HCT116 (cell line): ENCODE results near the gene CCDC158. TPM values are rescaled to one million over a fixed set of nuclear protein-coding genes. Genes with fewer than 3 reads are reported as not detected.

Experiments
- ATAC-seq: fragments of 200-7000 bp; cut with Tn5 transposase; 2 replicates; pipeline ENCODE4 v1.9.1; 2020; ENCODE audit warnings: mild to moderate bottlenecking, moderate library complexity
- BruUV-seq: library from RNA; stranded (reverse); fragments of 400-500 nt; replicated peaks from 2 replicates; lab custom pipeline; 2021; lab: Mats Ljungman, UMichigan
- CTCF ChIA-PET: fragments of 300-600 bp; sonication (Branson Sonifier 250); formaldehyde crosslinking; loops from one replicate; lab custom pipeline; 2021; ENCODE audit warnings: antibody characterized with exemption; lab: Charles Lee
- POLR2A ChIA-PET: fragments of 300-600, 350-600 bp; sonication (Branson Sonifier 250); formaldehyde crosslinking; loops from one replicate; lab custom pipeline; 2021; ENCODE audit warnings: antibody characterized with exemption; lab: Charles Lee
- RAD21 ChIA-PET, 2 experiments: fragments of 300-600 bp; sonication (Branson Sonifier 250); formaldehyde crosslinking; loops; one replicate each; lab custom pipeline; 2023; ENCODE audit warnings: low total read pairs in 2 of 2; ENCODE audit not compliant: uncharacterized antibody in 2 of 2, unreplicated experiment in 2 of 2, low non-redundant PET in 1 of 2; lab: Charles Lee
- DNase-seq: peaks from one replicate; pipeline ENCODE4 v3.0.0-alpha.2; 2010; ENCODE audit warnings: low read depth, low spot score
- H2AFZ ChIP-seq: fragments of 200-600 bp; shearing (Covaris generic), sonication (generic); 2 replicates; pipeline ENCODE4 v1.6.1; 2017; ENCODE audit warnings: low read depth, mixed run types, mixed read lengths, antibody characterized with exemption, low read length; ENCODE audit not compliant: poor library complexity, severe bottlenecking
- H3K27ac ChIP-seq: 2 replicates; pipeline ENCODE4 v1.5.1; 2012; ENCODE audit warnings: low read depth, low read length
- H3K27me3 ChIP-seq: fragments of 200-600 bp; sonication (generic); 2 replicates; pipeline ENCODE4 v1.6.1; 2016; ENCODE audit warnings: mixed run types, low read length, mixed read lengths; ENCODE audit not compliant: insufficient read depth
- H3K36me3 ChIP-seq, 2 experiments: fragments of 200-500 bp in 1 of 2; fragments of 200-600 bp in 1 of 2; sonication (Bioruptor generic) in 1 of 2; sonication (generic) in 1 of 2; 2 replicates each; pipeline versions ENCODE4 v1.5.1 to v1.6.1; 2014 to 2016; ENCODE audit warnings: low read length in 2 of 2, inconsistent platforms in 1 of 2, mixed read lengths in 1 of 2, mixed run types in 1 of 2; ENCODE audit not compliant: insufficient read depth in 2 of 2, control insufficient read depth in 1 of 2
- H3K4me1 ChIP-seq, 2 experiments: fragments of 200-600 bp in 1 of 2; sonication (generic) in 1 of 2; 2 replicates each; pipeline versions ENCODE4 v1.5.1 to v1.6.1; 2012 to 2017; ENCODE audit warnings: low read length in 2 of 2, inconsistent platforms in 1 of 2, mild to moderate bottlenecking in 1 of 2, mixed read lengths in 1 of 2, mixed run types in 1 of 2, moderate library complexity in 1 of 2; ENCODE audit not compliant: insufficient read depth in 2 of 2, control insufficient read depth in 1 of 2
- H3K4me2 ChIP-seq: fragments of 200-600 bp; sonication (generic); 2 replicates; pipeline ENCODE4 v1.6.1; 2017; ENCODE audit warnings: mixed run types, low read length, mixed read lengths
- H3K4me3 ChIP-seq, 2 experiments: fragments of 200-600 bp in 1 of 2; sonication (generic) in 1 of 2; replicated peaks in 1 of 2; 2 replicates each; pipeline ENCODE4 v1.5.1; 2011 to 2016; ENCODE audit warnings: low read length in 2 of 2, control low read depth in 1 of 2, low read depth in 1 of 2, mild to moderate bottlenecking in 1 of 2, mixed read lengths in 1 of 2, mixed run types in 1 of 2
- H3K79me2 ChIP-seq: fragments of 200-600 bp; sonication (generic); 2 replicates; pipeline ENCODE4 v1.6.1; 2017; ENCODE audit warnings: mild to moderate bottlenecking, mixed run types, low read length, moderate library complexity, mixed read lengths; ENCODE audit not compliant: insufficient read depth
- H3K9ac ChIP-seq: fragments of 200-600 bp; sonication (generic); 2 replicates; pipeline ENCODE4 v1.6.1; 2016; ENCODE audit warnings: low read length, mixed read lengths
- H3K9me2 ChIP-seq: fragments of 200-600 bp; sonication (generic), shearing (Covaris generic); 2 replicates; pipeline ENCODE4 v1.6.1; 2017; ENCODE audit warnings: mixed run types, mild to moderate bottlenecking, moderate library complexity; ENCODE audit not compliant: insufficient read depth
- H3K9me3 ChIP-seq, 2 experiments: fragments of 200-500 bp in 1 of 2; fragments of 200-600 bp in 1 of 2; sonication (Bioruptor generic) in 1 of 2; sonication (generic) in 1 of 2; 2 replicates each; pipeline ENCODE4 v1.6.1; 2014 to 2017; ENCODE audit warnings: low read length in 2 of 2, mixed read lengths in 2 of 2, inconsistent platforms in 1 of 2, low read depth in 1 of 2, mild to moderate bottlenecking in 1 of 2, mixed run types in 1 of 2, moderate library complexity in 1 of 2; ENCODE audit not compliant: control insufficient read depth in 1 of 2, insufficient read depth in 1 of 2
- H4K20me1 ChIP-seq: fragments of 200-600 bp; sonication (generic), shearing (Covaris generic); 2 replicates; pipeline ENCODE4 v1.6.1; 2017; ENCODE audit warnings: mixed run types, mild to moderate bottlenecking, moderate library complexity; ENCODE audit not compliant: insufficient read depth
- ATF3 ChIP-seq: IDR thresholded peaks from 2 replicates; pipeline ENCODE4 v1.6.1; 2012
- CBX3 ChIP-seq: IDR thresholded peaks from 2 replicates; pipeline ENCODE4 v1.6.1; 2012; ENCODE audit warnings: low read depth
- CEBPB ChIP-seq: IDR thresholded peaks from 2 replicates; pipeline ENCODE4 v1.6.1; 2012; ENCODE audit warnings: low read depth
- CTCF ChIP-seq, 3 experiments: fragments of 200-600 bp in 1 of 3; sonication (generic) in 1 of 3; IDR thresholded peaks in 2 of 3; conservative IDR thresholded peaks in 1 of 3; 2 replicates each; pipeline ENCODE4 v1.5.1; 2012 to 2017; ENCODE audit warnings: low read depth in 2 of 3, low read length in 2 of 3, antibody characterized with exemption in 1 of 3, borderline replicate concordance in 1 of 3, control low read depth in 1 of 3, mild to moderate bottlenecking in 1 of 3, mixed read lengths in 1 of 3, mixed run types in 1 of 3, moderate library complexity in 1 of 3; ENCODE audit not compliant: insufficient read depth in 1 of 3
- EGR1 ChIP-seq: IDR thresholded peaks from 2 replicates; pipeline ENCODE4 v1.6.1; 2012; ENCODE audit warnings: low read depth
- ELF1 ChIP-seq: IDR thresholded peaks from 2 replicates; pipeline ENCODE4 v1.6.1; 2012; ENCODE audit warnings: low read depth, borderline replicate concordance
- EZH2phosphoT487 ChIP-seq: fragments of 200-600 bp; IDR thresholded peaks from 2 replicates; pipeline ENCODE4 v1.6.1; 2018; ENCODE audit warnings: antibody characterized with exemption, borderline replicate concordance
- FOSL1 ChIP-seq: IDR thresholded peaks from 2 replicates; pipeline ENCODE4 v1.6.1; 2012; ENCODE audit warnings: low read depth
- JUND ChIP-seq: IDR thresholded peaks from 2 replicates; pipeline ENCODE4 v1.6.1; 2012
- MAX ChIP-seq: IDR thresholded peaks from 2 replicates; pipeline ENCODE4 v1.6.1; 2012
- POLR2A ChIP-seq: IDR thresholded peaks from 2 replicates; pipeline ENCODE4 v1.7.0; 2011; ENCODE audit warnings: borderline replicate concordance; ENCODE audit not compliant: insufficient read depth, insufficient read length; ENCODE audit errors: extremely low read depth
- POLR2AphosphoS5 ChIP-seq: IDR thresholded peaks from 2 replicates; pipeline ENCODE4 v1.6.1; 2011; ENCODE audit warnings: mild to moderate bottlenecking, low read depth, low read length, moderate library complexity
- RAD21 ChIP-seq: IDR thresholded peaks from 2 replicates; pipeline ENCODE4 v1.6.1; 2012; ENCODE audit warnings: low read depth, mild to moderate bottlenecking
- REST ChIP-seq: IDR thresholded peaks from 2 replicates; pipeline ENCODE4 v1.6.1; 2012; ENCODE audit warnings: low read depth
- TCF7L2 ChIP-seq: IDR thresholded peaks from 2 replicates; pipeline ENCODE4 v1.7.0; 2011; ENCODE audit warnings: borderline replicate concordance, inconsistent platforms; ENCODE audit not compliant: insufficient read depth, insufficient read length; ENCODE audit errors: extremely low read depth
- ZFX ChIP-seq: fragments of 450-650 bp; IDR thresholded peaks from 2 replicates; pipeline ENCODE4 v1.6.1; 2017
- intact Hi-C: fragments of 100-400 bp; cut with micrococcal nuclease; formaldehyde crosslinking; loops from 2 replicates; pipeline ENCODE4 v1.10.0; 2022
- total RNA-seq: library from RNA; stranded (reverse); gene quantifications from one replicate; pipeline ENCODE4 v1.2.1, GENCODE V29; 2021; ENCODE audit not compliant: unreplicated experiment
- TF ChIP-seq, protein P1 (sequence below): IDR thresholded peaks from 2 replicates; pipeline ENCODE4 v1.6.1; 2011; ENCODE audit warnings: mild to moderate bottlenecking, low read length, moderate library complexity; ENCODE audit not compliant: insufficient replicate concordance; ENCODE audit errors: extremely low read depth

CCDC158 gene
- total RNA-seq, 1 experiment from 2014 or later: not detected

GRCh38 chr4:76407440-76408119, 13.4 kb downstream of the CCDC158 start:
- H3K27me3 ChIP-seq: no peaks in the 10 kb centered on the region
- H3K9me3 ChIP-seq: no peaks in the 10 kb centered on the region
- H3K79me2 ChIP-seq: no peaks in the 10 kb centered on the region
- H3K4me2 ChIP-seq: no peak overlapping the region
- H3K4me3 ChIP-seq: no peak overlapping the region
- ChIA-PET POLR2A (no interaction called here), CTCF (no interaction called here), RAD21 (no interaction called here)
- ATAC-seq: no peak
- TF ChIP-seq MAX: no peak
- no peak for TF ChIP-seq ELF1
- TF ChIP-seq ATF3: no peak
- TF ChIP-seq CEBPB: no peak
- TF ChIP-seq POLR2AphosphoS5: no peak
- TF ChIP-seq EZH2phosphoT487: no peak
- TF ChIP-seq REST: no peak
- no peak for TF ChIP-seq CBX3
- TF ChIP-seq ZFX: no peak
- no peak for TF ChIP-seq TCF7L2
- TF ChIP-seq CTCF (IDR thresholded peaks at IDR 0.05 in 2 of 3, conservative IDR thresholded peaks at IDR 0.05 in 1 of 3; ENCODE audit: borderline replicate concordance in 1 of 3, insufficient read depth in 1 of 3, low read depth in 2 of 3, low read length in 2 of 3): no peak
- TF ChIP-seq EGR1: no peak
- no peak for TF ChIP-seq RAD21
- no peak for TF ChIP-seq POLR2A
- TF ChIP-seq FOSL1: no peak
- no peak for TF ChIP-seq JUND
- TF ChIP-seq, protein P1, sequence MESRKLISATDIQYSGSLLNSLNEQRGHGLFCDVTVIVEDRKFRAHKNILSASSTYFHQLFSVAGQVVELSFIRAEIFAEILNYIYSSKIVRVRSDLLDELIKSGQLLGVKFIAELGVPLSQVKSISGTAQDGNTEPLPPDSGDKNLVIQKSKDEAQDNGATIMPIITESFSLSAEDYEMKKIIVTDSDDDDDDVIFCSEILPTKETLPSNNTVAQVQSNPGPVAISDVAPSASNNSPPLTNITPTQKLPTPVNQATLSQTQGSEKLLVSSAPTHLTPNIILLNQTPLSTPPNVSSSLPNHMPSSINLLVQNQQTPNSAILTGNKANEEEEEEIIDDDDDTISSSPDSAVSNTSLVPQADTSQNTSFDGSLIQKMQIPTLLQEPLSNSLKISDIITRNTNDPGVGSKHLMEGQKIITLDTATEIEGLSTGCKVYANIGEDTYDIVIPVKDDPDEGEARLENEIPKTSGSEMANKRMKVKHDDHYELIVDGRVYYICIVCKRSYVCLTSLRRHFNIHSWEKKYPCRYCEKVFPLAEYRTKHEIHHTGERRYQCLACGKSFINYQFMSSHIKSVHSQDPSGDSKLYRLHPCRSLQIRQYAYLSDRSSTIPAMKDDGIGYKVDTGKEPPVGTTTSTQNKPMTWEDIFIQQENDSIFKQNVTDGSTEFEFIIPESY: no peak
- no TSS peak for BruUV-seq
- no peak for DNase-seq
- H3K9ac ChIP-seq: no peak overlapping the region
- H3K27ac ChIP-seq: no peak overlapping the region
- no peaks in the 10 kb centered on the region for H3K36me3 ChIP-seq
- H3K9me2 ChIP-seq: no peaks in the 10 kb centered on the region
- intact Hi-C loops: no loop called here
- no peak overlapping the region for H2AFZ ChIP-seq
- no peaks in the 10 kb centered on the region for H4K20me1 ChIP-seq
- no peaks in the 10 kb centered on the region for H3K4me1 ChIP-seq
